ENCODE data around the gene POC1B. TPM values are rescaled to one million over a fixed set of nuclear protein-coding genes. Genes with fewer than 3 reads are reported as not detected.

The POC1B gene
- total and polyA plus RNA-seq, 10 donors, result 10.5 to 47.3 (median 30.4) TPM

DNA sequence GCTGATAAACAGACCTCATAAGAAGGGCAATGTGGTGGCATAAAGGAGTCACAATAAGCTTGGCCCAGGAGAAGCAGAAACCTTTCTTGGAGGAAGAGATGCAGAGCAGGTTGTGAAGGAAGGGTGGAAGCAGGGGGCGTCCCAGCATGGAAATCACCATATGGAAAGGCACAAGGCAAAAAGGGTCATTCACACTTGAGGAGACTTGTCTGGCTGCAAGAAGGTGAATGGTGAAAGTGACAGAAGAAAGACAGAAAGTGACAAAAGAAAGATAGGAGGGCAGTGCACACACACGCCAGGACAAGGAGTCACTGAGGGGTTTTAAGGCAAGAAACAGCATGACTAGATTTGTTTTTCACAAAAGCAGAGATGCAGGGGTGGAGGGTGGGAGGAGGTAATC lies 39.6 kb downstream of the POC1B start:
- Histone ChIP-seq H3K4me3 (no peak overlapping the region), H3K9me3 (no peaks in the 10 kb centered on the region), H3K36me3 (peaks cover 0 to 80% (median 23%) of the 10 kb centered on the region in 6 donors), H3K27ac (no peak overlapping the region), H3K4me1 (peaks cover 0 to 7% (median under 1%) of the 10 kb centered on the region in 6 donors), H3K27me3 (replicated peaks in 1 of 7) (no peaks in the 10 kb centered on the region)
- TF ChIP-seq POLR2A (IDR thresholded peaks at IDR 0.05), result no peak
- TF ChIP-seq, protein P1, sequence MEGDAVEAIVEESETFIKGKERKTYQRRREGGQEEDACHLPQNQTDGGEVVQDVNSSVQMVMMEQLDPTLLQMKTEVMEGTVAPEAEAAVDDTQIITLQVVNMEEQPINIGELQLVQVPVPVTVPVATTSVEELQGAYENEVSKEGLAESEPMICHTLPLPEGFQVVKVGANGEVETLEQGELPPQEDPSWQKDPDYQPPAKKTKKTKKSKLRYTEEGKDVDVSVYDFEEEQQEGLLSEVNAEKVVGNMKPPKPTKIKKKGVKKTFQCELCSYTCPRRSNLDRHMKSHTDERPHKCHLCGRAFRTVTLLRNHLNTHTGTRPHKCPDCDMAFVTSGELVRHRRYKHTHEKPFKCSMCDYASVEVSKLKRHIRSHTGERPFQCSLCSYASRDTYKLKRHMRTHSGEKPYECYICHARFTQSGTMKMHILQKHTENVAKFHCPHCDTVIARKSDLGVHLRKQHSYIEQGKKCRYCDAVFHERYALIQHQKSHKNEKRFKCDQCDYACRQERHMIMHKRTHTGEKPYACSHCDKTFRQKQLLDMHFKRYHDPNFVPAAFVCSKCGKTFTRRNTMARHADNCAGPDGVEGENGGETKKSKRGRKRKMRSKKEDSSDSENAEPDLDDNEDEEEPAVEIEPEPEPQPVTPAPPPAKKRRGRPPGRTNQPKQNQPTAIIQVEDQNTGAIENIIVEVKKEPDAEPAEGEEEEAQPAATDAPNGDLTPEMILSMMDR (IDR thresholded peaks at IDR 0.05 in 8 of 11, conservative IDR thresholded peaks at IDR 0.05 in 3 of 11), result no peak
- no peak for TF ChIP-seq POLR2AphosphoS5 (IDR thresholded peaks at IDR 0.05)
- DNase-seq, result no peak
- intact Hi-C loops (cut with DNase I; ENCODE audit: low total_unique reads), result no loop called here
- 90 to 97% (median 95%) methylated on average over 2 of the region's 2 CpGs for WGBS, 5 donors

- Histone ChIP-seq H3K4me1 (peaks cover 0 to 12% (median 2%) of the 10 kb centered on the region in 6 donors), H3K9me3 (no peaks in the 10 kb centered on the region), H3K4me3 (no peak overlapping the region), H3K36me3 (peaks cover 0 to 62% (median 10%) of the 10 kb centered on the region in 6 donors), H3K27me3 (replicated peaks in 1 of 7) (no peaks in the 10 kb centered on the region), H3K27ac (no peak overlapping the region)
- DNase-seq, result no peak
- TF ChIP-seq POLR2A (IDR thresholded peaks at IDR 0.05), result no peak
- TF ChIP-seq, protein P1 (IDR thresholded peaks at IDR 0.05 in 8 of 11, conservative IDR thresholded peaks at IDR 0.05 in 3 of 11), result no peak
- TF ChIP-seq POLR2AphosphoS5 (IDR thresholded peaks at IDR 0.05), result no peak
- 88 to 95% (median 91%) methylated on average over 1 of the region's 1 CpG for WGBS, 5 donors
- intact Hi-C loops (cut with DNase I; ENCODE audit: low total_unique reads), result no loop called here
Measured at GRCh38 chr12:89484470-89484869, 41.4 kb downstream of the POC1B start.

DNA sequence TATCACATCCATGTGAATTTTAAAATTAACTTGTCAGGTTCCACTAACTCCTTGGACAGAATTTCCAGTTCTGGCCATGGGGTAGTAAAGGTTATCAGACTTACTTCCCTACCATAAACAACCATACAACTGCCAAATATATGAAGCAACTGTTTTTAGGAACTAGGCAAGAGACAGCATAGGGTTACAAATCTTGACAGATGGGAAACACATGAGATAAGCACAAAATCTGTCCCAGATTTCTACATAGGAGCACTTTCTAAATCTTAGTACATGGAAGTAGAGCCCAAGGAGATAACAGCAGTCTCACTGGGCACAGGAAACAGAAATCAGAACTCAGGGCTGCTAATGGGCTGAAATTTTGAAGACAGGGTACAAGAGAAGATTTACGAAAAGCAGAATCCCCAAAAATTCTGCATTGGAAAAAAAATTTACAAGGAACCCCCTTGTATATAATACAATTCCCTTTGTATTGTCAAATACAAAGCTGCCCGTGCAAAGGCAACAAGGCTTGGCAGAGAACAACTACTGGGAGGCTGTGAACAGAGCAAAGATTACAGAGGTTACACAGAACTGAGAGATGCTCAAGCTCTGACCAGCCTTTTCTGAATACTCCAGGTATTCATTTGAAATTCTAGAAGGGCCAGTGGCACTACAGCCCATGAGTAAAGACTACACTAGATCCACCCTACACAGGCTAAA lies 44.5 kb downstream of the POC1B start:
- DNase-seq, result no peak
- Histone ChIP-seq H3K4me3 (no peak overlapping the region), H3K9me3 (no peaks in the 10 kb centered on the region), H3K27me3 (replicated peaks in 1 of 7) (no peaks in the 10 kb centered on the region), H3K27ac (peak overlapping the region in 4 of 8 donors; percentile 15 to 41 (median 27)), H3K4me1 (peaks cover 0 to 30% (median 11%) of the 10 kb centered on the region in 6 donors), H3K36me3 (peaks cover 0 to 33% (median 3%) of the 10 kb centered on the region in 6 donors)
- TF ChIP-seq POLR2A (IDR thresholded peaks at IDR 0.05) (no peak), POLR2AphosphoS5 (IDR thresholded peaks at IDR 0.05) (no peak)
- TF ChIP-seq, protein P1 (IDR thresholded peaks at IDR 0.05 in 8 of 11, conservative IDR thresholded peaks at IDR 0.05 in 3 of 11), result no peak
- 65 to 81% (median 72%) methylated on average over 2 of the region's 2 CpGs for WGBS, 5 donors
- intact Hi-C loops (cut with DNase I; ENCODE audit: low total_unique reads), result no loop called here

- H3K9me3 ChIP-seq, result no peaks in the 10 kb centered on the region
- intact Hi-C loops (cut with DNase I; ENCODE audit: low total_unique reads), result no loop called here
- DNase-seq, result no peak
- H3K4me1 ChIP-seq, result peaks cover 0 to 39% (median 13%) of the 10 kb centered on the region in 6 donors
- TF ChIP-seq, protein P1 (IDR thresholded peaks at IDR 0.05 in 8 of 11, conservative IDR thresholded peaks at IDR 0.05 in 3 of 11), result no peak
- no peak for TF ChIP-seq POLR2A (IDR thresholded peaks at IDR 0.05)
- TF ChIP-seq POLR2AphosphoS5 (IDR thresholded peaks at IDR 0.05), result no peak
- H3K27me3 ChIP-seq (replicated peaks in 1 of 7), result no peaks in the 10 kb centered on the region
- H3K27ac ChIP-seq, result no peak overlapping the region
- H3K4me3 ChIP-seq, result no peak overlapping the region
- H3K36me3 ChIP-seq, result peaks cover 0 to 19% (median 0%) of the 10 kb centered on the region in 6 donors
- WGBS, 5 donors, result 91 to 97% (median 94%) methylated on average over 3 of the region's 3 CpGs
Measured at GRCh38 chr12:89479982-89480381, 45.9 kb downstream of the POC1B start.
